HG03280 (cell line): ENCODE measurements around the gene P3H2.

Experiments
- ATAC-seq: cut with Tn5 transposase; IDR thresholded peaks from one replicate; pipeline ENCODE4 v1.9.1; 2021; ENCODE audit warnings: mild to moderate bottlenecking, moderate library complexity; ENCODE audit not compliant: unreplicated experiment

The P3H2 gene

DNA sequence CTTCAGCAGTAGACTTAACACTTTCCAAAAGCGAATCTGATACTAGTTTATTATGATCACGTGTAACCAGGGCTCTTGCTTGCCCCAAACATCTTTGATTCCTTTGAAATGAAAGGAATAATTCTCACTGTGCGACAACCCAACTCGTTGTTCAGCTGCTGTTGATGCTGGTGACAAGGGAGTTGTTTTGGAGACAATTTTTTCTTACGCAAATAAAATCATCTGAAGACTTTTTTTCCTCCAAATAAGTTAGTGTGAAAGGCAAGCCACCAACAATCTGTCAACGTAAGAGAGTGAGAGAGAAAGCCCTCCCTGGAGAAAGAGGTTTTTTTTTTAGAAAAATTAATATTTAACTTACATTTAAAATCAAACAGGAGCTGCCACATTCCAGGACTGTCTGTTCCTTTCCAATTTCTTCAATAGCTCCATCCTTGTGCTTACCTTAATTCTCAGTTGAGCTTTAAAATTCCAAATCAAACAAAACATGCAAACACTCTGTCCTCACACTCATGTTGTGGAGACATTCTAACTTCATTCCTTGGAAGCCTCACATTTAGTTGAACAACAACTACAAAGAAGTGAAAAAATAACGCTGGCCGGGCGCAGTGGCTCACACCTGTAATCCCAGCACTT, 4.9 kb upstream of the P3H2 start:
- no peak for ATAC-seq

DNA sequence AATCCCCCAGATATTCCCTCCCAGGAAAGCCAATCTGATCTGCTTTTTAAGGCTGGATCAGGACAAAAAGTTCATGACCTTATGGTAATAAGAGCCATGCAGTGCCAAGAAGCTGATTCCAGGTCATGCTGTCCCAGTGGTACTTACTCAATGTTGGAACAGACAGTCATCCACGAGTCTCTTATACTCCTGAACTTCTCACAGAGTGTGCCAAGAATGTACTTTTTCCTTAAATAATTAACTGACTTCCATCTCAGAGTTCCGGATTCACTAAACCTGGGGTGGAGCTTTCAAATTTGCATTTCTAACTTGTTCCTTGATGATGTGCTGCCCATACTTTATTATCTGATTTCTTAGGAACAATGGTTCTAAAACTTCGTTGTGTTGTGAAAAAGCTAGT, 3.4 kb upstream of the P3H2 start:
- ATAC-seq = no peak

DNA sequence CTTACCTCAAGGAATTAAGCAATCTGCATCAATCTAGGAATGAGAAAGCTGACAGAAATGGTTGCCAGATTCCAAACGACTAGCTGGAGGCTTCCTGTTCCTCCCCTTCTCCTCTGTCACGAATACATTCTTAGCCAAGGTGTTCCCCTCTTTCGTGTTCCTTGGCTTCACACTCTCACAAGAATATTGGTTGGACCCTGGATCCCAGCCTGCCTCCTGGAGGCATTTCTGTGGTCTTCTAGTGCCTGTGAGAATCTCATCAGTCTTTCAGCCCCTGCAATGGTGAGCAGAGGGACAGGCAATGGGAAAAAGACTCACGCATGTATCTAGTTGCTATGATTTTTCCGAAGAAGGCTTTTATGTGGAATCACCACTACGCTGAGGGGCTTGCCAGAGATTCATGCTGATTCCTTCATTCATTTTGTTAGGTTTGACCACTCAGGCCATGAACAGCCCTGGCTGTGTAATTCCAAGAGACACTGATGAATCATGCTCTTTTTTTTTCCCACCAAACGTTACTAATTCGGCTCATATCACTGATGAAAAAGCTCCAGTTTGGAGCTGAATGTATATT, 1.6 kb upstream of the P3H2 start:
- ATAC-seq = no peak

DNA sequence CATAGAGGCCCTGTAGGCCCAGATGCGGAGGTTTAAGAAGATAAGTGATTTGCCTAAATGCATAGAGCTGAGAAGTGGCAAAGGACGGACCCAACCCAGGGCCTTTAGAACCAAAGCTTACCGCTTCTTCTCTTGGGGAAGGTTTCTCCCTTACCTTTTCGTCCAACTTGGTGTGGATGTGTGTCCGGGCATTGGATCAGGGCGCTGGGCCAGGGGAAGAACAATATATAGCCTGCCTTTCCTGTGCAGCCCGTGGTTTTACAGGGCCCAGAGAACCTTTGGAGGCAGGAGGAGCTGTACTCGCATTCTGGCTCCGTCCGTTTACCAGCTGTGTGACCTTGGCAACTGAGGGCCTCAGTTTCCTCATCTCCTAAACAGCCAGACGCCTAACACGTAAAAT, 686 bp upstream of the P3H2 start:
- ATAC-seq = no peak

DNA sequence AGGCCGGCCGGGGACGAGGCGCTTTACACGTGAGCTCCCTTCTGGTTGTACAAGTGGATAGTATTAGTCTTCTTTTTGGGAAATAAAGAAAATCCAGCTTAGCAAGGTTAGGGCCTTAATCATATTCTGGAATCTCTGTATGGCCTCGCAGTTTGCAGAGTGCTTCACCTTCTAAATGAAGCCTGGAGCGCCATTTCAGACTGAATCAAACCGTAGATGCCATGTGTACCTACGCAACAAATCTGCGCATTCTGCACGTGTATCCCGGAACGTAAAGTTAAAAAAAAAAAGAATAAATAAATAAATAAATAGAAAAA, 322 bp upstream of the P3H2 start:
- ATAC-seq = no peak

DNA sequence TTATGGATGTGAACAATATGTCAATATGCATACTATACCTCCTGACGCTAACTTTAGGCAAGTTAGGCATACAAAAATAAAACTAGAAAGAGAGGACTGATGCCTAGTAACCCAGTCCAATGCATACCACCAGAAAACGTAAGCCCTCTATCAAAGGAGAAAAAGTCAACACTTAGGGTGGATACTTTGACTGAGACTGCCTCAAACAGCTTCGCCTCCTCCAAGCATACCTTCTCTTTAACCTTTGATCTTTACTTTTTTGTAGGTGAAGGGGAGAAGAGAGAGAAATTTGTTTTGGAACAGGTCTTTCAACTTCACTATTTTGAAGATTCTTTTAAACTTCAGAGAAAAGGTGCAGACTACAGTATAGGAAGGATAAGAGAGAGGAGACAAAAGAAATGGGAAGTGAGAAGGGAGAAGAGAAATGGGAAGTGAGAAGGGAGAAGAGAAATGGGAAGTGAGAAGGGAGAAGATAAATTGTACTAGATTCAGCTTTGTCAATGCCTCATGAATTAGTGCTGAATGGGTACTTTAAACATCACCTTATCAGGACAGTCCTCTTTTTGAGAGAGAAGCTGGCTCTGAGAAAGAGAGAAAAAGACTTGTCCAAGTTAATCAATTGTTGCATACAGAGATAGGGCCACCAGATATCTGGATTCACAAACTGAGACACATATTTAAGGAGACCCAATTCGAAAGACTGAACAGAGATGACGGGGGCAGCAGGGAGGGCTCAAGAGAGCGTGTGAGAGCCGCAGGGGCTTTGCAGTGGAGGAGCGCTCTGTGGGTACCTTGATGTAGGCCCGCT, 1.0 kb downstream of the P3H2 start:
- ATAC-seq = no peak

DNA sequence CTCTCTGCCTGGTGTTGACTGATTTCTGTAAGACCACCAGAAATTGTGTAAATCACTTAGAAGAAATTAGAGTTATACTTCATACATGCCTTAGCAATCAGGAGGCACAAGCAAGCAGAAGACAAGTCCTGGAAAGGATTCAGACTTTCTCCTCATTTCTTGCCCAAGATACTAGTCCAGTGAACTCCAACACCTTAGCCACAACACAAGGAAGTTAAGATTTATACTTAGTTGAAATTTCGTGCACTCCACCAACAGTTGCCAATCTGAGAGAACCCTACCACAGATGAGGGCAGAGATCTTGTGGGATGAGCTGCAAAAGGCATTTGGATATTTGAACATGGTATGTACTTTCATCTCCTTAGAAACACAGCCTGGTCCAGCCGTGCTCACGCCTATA, 2.3 kb downstream of the P3H2 start:
- no peak for ATAC-seq

DNA sequence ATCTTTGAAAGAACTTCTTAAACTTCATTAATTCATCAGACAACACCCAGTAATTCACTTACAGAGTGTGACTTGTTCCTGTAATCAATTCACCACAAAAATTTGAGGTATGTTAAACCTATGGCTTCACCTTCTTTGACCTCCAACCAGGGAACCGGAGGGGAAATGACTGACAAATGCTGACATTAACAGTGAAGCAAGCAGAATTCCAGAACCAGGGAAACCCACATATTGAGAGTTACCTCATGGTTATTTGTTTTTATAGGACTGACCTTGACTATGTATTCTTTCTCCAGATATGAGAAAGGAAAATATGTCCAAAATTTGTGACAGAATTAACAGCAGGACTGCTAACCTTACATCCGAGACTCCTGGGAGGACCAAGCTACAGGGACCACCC, 2.7 kb downstream of the P3H2 start:
- no peak for ATAC-seq

DNA sequence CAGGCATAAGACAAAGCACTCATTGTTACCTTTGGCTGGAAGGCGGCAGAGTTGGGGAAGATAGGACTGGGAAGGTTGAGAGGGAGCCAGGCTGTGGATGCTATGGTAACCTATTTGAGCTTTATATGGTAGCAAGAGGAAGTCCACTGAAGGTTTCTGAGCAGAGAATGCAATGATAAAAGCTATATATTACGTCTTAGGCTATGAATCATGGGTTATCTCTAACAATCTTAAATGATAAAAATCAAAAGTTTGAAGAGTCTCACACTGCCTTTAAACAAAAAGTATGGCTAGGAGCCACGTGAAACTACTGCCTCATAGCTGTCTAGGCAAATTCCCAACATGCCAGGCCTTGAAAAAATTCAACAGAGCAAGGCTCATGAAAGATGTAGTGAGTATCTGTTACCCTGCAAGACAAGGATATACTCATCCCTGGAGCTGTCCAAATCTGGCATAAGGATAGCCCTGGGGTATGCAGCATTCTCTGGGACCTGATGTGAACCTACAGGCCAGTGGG, 4.1 kb downstream of the P3H2 start:
- ATAC-seq = no peak

DNA sequence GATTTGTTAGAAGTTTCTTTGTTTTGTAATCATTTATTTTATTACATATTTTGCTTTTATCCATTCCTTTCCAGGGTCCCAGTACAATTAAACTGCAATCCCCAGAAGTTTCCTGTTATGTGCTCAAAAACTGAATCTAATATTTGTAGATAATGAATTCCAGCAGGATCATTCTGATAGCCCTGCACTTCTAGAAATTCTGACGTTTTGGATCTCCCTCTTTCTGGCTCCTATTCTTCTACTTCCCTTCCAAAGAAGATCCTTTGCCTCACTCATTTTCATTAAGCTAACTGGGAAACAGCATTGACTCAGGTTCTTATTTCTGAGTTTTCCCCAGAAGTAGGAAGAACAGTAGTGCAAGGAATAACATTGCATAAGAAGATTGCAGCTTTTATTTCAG, 9.9 kb downstream of the P3H2 start:
- no peak for ATAC-seq

DNA sequence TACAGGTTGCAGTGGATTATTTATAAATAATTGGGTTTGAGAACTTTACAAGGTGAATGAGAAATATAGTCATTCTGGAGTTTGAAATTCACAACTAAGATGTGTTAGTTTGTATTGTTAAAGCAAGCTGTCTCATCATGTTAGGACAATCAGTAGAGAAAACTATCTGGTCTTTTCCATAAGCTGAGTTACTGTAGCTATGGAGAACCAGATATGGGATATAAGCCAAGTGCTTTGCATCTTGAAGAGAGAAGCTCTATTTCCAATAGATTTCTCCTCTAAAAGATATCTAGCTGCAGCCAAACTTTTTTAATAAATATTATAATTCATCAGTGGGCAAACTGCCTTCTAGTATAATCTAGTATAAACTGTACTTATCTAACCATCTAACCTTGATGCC, 11.3 kb downstream of the P3H2 start:
- no peak for ATAC-seq

DNA sequence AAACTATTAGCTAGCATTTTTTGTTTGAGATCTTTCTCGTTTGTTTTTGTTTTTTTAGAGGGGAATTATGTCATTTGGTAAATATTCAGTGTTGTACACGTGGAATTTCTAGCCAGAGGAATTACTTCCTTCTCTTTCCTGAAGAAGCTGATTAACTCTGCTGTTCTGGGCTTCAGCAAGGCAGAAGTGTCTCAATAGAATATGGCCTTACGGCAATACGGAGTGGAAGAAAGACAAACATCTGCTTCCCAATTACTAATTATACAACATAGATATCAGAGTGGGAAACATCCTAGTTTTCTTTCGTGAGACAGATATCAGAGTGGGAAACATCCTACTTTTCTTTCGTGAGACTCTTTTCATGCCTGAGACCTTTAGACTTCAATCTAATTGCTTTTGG, 11.9 kb downstream of the P3H2 start:
- no peak for ATAC-seq

DNA sequence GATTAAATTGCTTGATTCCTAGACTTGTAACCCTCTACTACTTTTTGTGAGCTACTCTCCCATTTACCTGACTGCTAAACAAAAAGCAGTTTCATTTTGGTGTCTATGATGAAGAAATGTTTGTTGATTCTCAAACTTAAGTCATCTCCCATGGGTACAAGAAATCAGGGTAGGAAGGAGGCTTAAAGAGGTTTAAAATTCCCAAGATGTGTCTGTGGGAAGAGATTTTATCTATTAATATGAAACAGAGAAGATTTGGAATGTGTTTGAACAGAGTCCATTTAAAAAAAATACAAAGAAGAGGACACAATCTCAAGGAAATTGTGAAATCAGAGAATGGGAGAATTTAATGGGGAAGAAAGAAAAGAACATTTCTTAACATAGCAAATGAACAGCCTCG, 14.8 kb downstream of the P3H2 start:
- ATAC-seq = no peak

DNA sequence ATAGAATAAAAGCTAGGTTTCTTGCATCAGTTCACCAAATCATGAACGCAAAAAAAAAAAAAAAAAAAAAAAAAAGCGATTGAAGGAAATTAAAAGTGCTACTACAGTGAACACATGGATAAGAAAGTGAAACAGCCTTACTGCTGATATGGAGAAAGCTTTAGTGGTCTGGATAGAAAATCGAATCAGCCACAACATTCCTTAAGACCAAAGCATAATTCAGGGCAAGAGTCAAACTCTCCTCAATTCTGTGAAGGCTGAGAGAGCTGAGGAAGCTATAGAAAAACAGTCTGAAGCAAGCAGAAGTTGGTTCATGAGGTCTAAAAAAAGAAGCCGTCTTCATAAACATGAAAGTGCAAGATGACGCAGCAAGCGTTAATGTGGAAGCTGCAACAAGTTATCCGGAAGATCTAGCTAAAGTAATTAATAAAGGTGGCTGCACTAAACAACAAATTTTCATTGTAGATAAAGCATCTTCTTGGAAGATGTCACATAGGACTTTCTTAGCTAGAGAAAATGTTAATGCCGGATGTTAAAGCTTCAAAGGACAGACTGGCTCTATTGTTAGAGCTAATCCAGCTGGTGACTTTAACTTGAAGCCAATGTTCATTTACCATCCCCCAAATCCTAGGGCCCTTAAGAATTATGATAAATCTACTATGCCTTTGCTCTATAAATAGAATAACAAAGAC, 19.2 kb downstream of the P3H2 start:
- no peak for ATAC-seq

DNA sequence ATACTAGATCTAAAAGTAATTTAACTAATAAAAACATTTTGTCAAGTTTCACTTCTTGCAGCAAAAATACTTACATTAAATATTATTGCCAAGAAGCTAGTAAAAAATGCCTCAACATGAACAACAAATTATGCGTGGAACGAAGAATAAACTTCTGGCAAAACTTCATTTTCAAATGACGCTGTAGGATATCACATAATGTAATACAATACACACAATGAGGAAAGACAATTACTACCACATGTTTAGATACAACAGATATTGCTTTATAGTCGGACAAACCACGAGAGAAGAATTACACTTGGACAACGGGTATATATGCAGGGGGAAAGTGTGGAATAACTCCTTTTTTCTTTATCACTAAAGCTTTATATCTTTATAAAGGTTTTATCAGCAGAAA, 21.6 kb downstream of the P3H2 start:
- ATAC-seq = no peak

DNA sequence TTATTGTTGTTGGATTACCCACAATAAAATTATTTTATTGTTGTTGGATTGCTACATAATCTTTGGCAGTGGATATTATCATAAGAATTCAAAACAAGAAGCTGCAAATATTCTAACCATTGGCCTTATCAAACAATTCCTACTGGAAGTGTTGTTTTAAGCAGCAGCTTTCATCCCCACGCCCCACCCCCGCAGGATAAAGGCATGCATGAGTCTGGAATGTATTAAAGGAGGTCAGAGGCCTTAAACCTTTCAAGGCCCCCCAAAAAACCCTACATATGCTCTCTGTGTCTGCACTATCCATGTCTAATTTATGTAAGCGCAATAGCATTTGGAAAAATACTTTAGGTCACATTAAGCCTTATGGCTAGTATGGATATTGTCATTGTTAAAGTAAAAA, 23.1 kb downstream of the P3H2 start:
- ATAC-seq = no peak

DNA sequence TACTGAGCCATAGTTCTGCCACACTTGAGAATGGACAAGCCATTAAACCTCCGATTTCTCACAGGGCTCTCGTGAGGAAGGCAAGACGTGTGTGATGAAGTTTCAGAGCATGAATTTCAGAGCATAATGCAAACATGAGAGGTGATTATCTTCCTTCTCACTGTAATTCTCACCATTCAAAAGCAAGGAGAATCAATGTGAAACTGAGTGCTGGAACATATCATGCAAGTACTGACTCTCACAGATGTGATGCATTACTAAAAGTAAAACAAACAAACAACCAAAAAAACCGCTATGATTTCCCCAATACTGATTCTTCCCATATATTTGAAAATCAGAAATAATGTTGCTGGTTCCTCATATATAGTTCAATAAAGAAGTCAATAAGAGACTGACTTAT, 23.7 kb downstream of the P3H2 start:
- ATAC-seq = no peak

DNA sequence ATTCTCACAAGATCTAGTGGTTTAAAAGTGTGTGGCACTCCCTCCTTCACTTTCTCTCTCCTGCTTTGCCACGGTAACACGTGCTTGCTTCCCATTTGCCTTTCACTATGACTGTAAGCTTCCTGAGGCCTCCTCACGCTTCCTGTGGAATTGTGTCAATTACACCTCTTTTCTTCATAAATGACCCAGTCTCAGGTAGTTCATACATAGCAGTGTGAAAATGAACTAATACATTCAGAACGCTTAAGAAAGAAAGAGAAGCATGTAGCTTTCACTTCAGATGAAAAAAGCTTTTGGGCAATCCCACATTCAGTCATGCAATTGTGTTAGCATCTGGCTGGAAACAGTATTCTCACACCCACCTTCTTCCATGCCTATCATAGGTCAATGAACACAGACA, 24.4 kb downstream of the P3H2 start:
- no peak for ATAC-seq

DNA sequence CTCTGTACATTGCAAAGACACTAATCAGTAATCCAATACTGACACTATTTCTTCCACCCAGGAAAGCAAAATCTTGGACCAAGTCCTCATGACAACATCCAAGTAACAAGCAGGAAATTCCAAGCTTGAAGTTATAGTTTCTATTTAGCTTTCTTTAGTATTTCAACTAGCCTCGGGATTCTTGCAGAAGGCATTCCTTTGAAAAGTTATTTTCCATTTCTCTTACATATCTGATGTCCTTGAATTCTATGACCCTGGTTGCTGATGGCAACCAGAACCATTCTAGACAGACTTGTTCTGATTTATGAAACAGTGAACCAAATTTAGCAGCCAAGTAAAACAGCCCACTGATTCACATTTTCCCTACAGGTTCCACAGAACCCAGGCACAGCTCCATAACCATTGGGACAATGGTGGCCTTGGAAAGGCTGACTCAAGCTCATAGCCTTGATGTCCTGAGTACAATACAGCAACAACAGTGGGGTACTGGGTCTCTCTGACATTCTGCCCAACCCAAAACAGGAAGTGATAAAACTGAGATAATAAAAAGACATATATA, 26.5 kb downstream of the P3H2 start:
- ATAC-seq = no peak

DNA sequence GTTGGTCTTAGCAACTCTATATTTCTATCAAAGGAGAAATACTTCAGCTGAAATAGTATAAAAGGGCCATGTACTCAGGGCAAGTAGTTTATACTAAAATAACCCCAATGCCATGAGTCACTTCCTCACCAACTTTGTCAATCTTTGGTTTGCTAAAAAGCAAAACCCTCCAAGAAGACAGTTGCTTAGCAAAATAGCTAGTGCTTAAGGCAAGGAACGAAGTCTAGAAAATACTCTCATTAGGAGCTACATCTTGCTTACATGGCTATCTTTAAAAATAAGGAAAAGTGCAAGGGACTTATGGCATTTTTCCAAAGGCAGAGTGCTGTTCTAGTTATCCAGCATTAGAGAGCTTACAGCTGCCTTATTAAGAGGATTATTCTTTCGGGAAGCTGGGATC, 28.4 kb downstream of the P3H2 start:
- no peak for ATAC-seq

DNA sequence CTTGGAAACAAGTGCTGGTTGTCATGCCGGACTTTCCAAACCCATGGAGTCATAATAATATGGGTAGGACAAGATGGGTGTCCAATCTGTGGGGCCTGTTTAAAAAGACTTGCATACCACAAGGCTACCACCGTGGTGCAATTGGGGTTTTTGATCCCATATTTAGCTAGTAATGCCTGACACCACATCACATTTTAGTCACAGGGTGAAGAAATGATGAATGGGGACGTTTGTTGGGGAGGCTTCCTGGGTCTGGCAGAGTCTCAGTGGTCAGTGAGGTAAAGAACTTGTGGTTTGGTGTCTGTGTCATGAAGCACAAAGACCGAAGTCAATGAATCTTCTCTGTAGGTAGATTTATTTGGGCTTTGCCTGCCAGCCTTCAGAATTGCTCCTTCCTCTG, 31.0 kb downstream of the P3H2 start:
- ATAC-seq = no peak

DNA sequence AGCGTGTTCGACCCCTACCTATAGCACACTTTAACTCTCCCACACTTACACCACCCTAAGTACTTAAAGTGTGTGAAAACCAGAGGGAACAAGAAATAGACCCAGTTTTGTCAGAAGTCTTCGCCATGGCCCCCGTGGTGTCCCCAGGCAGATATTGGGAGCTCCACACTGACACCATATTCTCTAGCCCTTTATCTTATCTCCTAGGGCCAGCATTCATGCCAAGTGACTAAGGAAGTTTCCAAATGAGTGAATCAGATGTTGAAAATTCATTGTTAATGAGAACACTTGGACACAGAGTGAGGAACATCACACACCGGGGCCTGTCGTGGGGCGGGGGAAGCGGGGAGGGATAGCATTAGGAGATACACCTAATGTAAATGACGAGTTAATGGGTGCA, 31.8 kb downstream of the P3H2 start:
- no peak for ATAC-seq
